ENCODE data around the gene NR6A1.

NR6A1 gene

GRCh38 chr9:124694414-124695279 lies 76.5 kb downstream of the NR6A1 start:
- Histone ChIP-seq H3K27ac (ENCODE audit: low read depth, low read length) (no peak overlapping the region), H3K4me1 (ENCODE audit: control insufficient read depth, low read depth, low read length) (peaks cover 5% of the 10 kb centered on the region)
- WGBS (ENCODE audit: extremely low coverage, insufficient coverage, low lambda C conversion rate), result no CpG with 5 or more reads among the region's 3 CpGs

GRCh38 chr9:124693403-124693802 lies 77.7 kb downstream of the NR6A1 start:
- Histone ChIP-seq H3K4me1 (ENCODE audit: control insufficient read depth, low read depth, low read length) (peaks cover 5% of the 10 kb centered on the region), H3K9ac (ENCODE audit: low read length) (no peak overlapping the region), H3K79me1 (ENCODE audit: low read length) (peaks cover 2% of the 10 kb centered on the region), H3K36me3 (ENCODE audit: control insufficient read depth, insufficient read depth, low read length) (no peaks in the 10 kb centered on the region), H2AK5ac (ENCODE audit: low read length) (no peak overlapping the region), H3K4me3 (ENCODE audit: low read length) (no peak overlapping the region), H3K27me3 (ENCODE audit: insufficient read depth, low read length, poor library complexity) (no peaks in the 10 kb centered on the region), H3K56ac (ENCODE audit: low read length) (no peak overlapping the region), H4K8ac (ENCODE audit: low read depth, low read length) (no peak overlapping the region), H2BK15ac (replicated peaks; ENCODE audit: low read depth) (no peak overlapping the region), H2BK5ac (ENCODE audit: low read length) (no peak overlapping the region), H3K4me2 (ENCODE audit: low read length) (no peak overlapping the region), H3K4ac (ENCODE audit: low read depth, low read length) (no peak overlapping the region), H2BK120ac (ENCODE audit: low read depth, low read length) (no peak overlapping the region), H3K79me2 (ENCODE audit: control insufficient read depth, insufficient read depth, low read length) (peaks cover 2% of the 10 kb centered on the region), H3K23ac (ENCODE audit: low read length) (no peak overlapping the region), H4K5ac (ENCODE audit: low read length) (no peak overlapping the region), H3K27ac (ENCODE audit: low read depth, low read length) (no peak overlapping the region), H3K18ac (ENCODE audit: low read length) (no peak overlapping the region)
- WGBS (ENCODE audit: extremely low coverage, insufficient coverage, low lambda C conversion rate), result no CpG with 5 or more reads among the region's 3 CpGs
- DNase-seq, result no peak

More at GRCh38 chr9:124694414-124695279, 76.5 kb downstream of the NR6A1 start:
- DNase-seq, result no peak
- no peaks in the 10 kb centered on the region for H3K27me3 ChIP-seq (ENCODE audit: insufficient read depth, low read length, poor library complexity)
- H3K36me3 ChIP-seq (ENCODE audit: control insufficient read depth, insufficient read depth, low read length), result no peaks in the 10 kb centered on the region
- H3K9ac ChIP-seq (ENCODE audit: low read length), result no peak overlapping the region
- H3K4ac ChIP-seq (ENCODE audit: low read depth, low read length), result no peak overlapping the region
- H3K56ac ChIP-seq (ENCODE audit: low read length), result no peak overlapping the region
- H2BK5ac ChIP-seq (ENCODE audit: low read length), result no peak overlapping the region
- H3K79me2 ChIP-seq (ENCODE audit: control insufficient read depth, insufficient read depth, low read length), result peaks cover 2% of the 10 kb centered on the region
- H4K8ac ChIP-seq (ENCODE audit: low read depth, low read length), result no peak overlapping the region
- H3K4me2 ChIP-seq (ENCODE audit: low read length), result no peak overlapping the region
- H3K79me1 ChIP-seq (ENCODE audit: low read length), result peaks cover 2% of the 10 kb centered on the region
- no peak overlapping the region for H4K5ac ChIP-seq (ENCODE audit: low read length)
- peak overlapping the region; percentile 60 for H3K18ac ChIP-seq (ENCODE audit: low read length)
- no peak overlapping the region for H2BK120ac ChIP-seq (ENCODE audit: low read depth, low read length)
- H2AK5ac ChIP-seq (ENCODE audit: low read length), result no peak overlapping the region
- H3K4me3 ChIP-seq (ENCODE audit: low read length), result no peak overlapping the region
- no peak overlapping the region for H3K23ac ChIP-seq (ENCODE audit: low read length)
- H2BK15ac ChIP-seq (replicated peaks; ENCODE audit: low read depth), result no peak overlapping the region

GRCh38 chr9:124688238-124688904 lies 82.7 kb downstream of the NR6A1 start:
- Histone ChIP-seq H3K79me2 (ENCODE audit: control insufficient read depth, insufficient read depth, low read length) (no peaks in the 10 kb centered on the region), H3K36me3 (ENCODE audit: control insufficient read depth, insufficient read depth, low read length) (no peaks in the 10 kb centered on the region), H4K8ac (ENCODE audit: low read depth, low read length) (no peak overlapping the region), H3K18ac (ENCODE audit: low read length) (no peak overlapping the region), H3K79me1 (ENCODE audit: low read length) (peaks cover 4% of the 10 kb centered on the region), H3K4me2 (ENCODE audit: low read length) (no peak overlapping the region), H3K27ac (ENCODE audit: low read depth, low read length) (no peak overlapping the region), H3K4me3 (ENCODE audit: low read length) (no peak overlapping the region), H2AK5ac (ENCODE audit: low read length) (no peak overlapping the region), H2BK5ac (ENCODE audit: low read length) (no peak overlapping the region), H4K5ac (ENCODE audit: low read length) (no peak overlapping the region), H2BK120ac (ENCODE audit: low read depth, low read length) (no peak overlapping the region), H3K4ac (ENCODE audit: low read depth, low read length) (no peak overlapping the region), H3K23ac (ENCODE audit: low read length) (no peak overlapping the region), H3K4me1 (ENCODE audit: control insufficient read depth, low read depth, low read length) (no peaks in the 10 kb centered on the region), H3K9ac (ENCODE audit: low read length) (no peak overlapping the region), H2BK15ac (replicated peaks; ENCODE audit: low read depth) (no peak overlapping the region), H3K56ac (ENCODE audit: low read length) (no peak overlapping the region), H3K27me3 (ENCODE audit: insufficient read depth, low read length, poor library complexity) (no peaks in the 10 kb centered on the region)
- WGBS (ENCODE audit: extremely low coverage, insufficient coverage, low lambda C conversion rate), result no CpG with 5 or more reads among the region's 6 CpGs
- no peak for DNase-seq

GRCh38 chr9:124686918-124687317 lies 84.2 kb downstream of the NR6A1 start:
- Histone ChIP-seq H2AK5ac (ENCODE audit: low read length) (no peak overlapping the region), H3K27me3 (ENCODE audit: insufficient read depth, low read length, poor library complexity) (no peaks in the 10 kb centered on the region), H3K79me2 (ENCODE audit: control insufficient read depth, insufficient read depth, low read length) (no peaks in the 10 kb centered on the region), H3K4me3 (ENCODE audit: low read length) (no peak overlapping the region), H2BK120ac (ENCODE audit: low read depth, low read length) (no peak overlapping the region), H3K56ac (ENCODE audit: low read length) (no peak overlapping the region), H3K4me2 (ENCODE audit: low read length) (no peak overlapping the region), H2BK5ac (ENCODE audit: low read length) (no peak overlapping the region), H3K4me1 (ENCODE audit: control insufficient read depth, low read depth, low read length) (no peaks in the 10 kb centered on the region), H3K4ac (ENCODE audit: low read depth, low read length) (no peak overlapping the region), H3K9ac (ENCODE audit: low read length) (no peak overlapping the region), H3K36me3 (ENCODE audit: control insufficient read depth, insufficient read depth, low read length) (no peaks in the 10 kb centered on the region), H4K8ac (ENCODE audit: low read depth, low read length) (no peak overlapping the region), H3K18ac (ENCODE audit: low read length) (no peak overlapping the region), H3K27ac (ENCODE audit: low read depth, low read length) (no peak overlapping the region), H4K5ac (ENCODE audit: low read length) (no peak overlapping the region), H3K23ac (ENCODE audit: low read length) (no peak overlapping the region), H3K79me1 (ENCODE audit: low read length) (peaks cover 2% of the 10 kb centered on the region), H2BK15ac (replicated peaks; ENCODE audit: low read depth) (no peak overlapping the region)
- no CpG with 5 or more reads among the region's 2 CpGs for WGBS (ENCODE audit: extremely low coverage, insufficient coverage, low lambda C conversion rate)
- DNase-seq, result no peak

- Histone ChIP-seq H2BK15ac (replicated peaks; ENCODE audit: low read depth) (no peak overlapping the region), H2BK5ac (ENCODE audit: low read length) (no peak overlapping the region), H3K18ac (ENCODE audit: low read length) (no peak overlapping the region), H3K23ac (ENCODE audit: low read length) (no peak overlapping the region), H3K4me1 (ENCODE audit: control insufficient read depth, low read depth, low read length) (no peaks in the 10 kb centered on the region), H3K9ac (ENCODE audit: low read length) (no peak overlapping the region), H3K4me3 (ENCODE audit: low read length) (no peak overlapping the region), H3K4ac (ENCODE audit: low read depth, low read length) (no peak overlapping the region), H2BK120ac (ENCODE audit: low read depth, low read length) (no peak overlapping the region), H3K56ac (ENCODE audit: low read length) (no peak overlapping the region), H3K79me1 (ENCODE audit: low read length) (peaks cover 2% of the 10 kb centered on the region), H3K36me3 (ENCODE audit: control insufficient read depth, insufficient read depth, low read length) (no peaks in the 10 kb centered on the region), H2AK5ac (ENCODE audit: low read length) (no peak overlapping the region), H4K5ac (ENCODE audit: low read length) (no peak overlapping the region), H4K8ac (ENCODE audit: low read depth, low read length) (no peak overlapping the region), H3K27me3 (ENCODE audit: insufficient read depth, low read length, poor library complexity) (no peaks in the 10 kb centered on the region), H3K27ac (ENCODE audit: low read depth, low read length) (no peak overlapping the region), H3K79me2 (ENCODE audit: control insufficient read depth, insufficient read depth, low read length) (no peaks in the 10 kb centered on the region), H3K4me2 (ENCODE audit: low read length) (no peak overlapping the region)
- no CpG with 5 or more reads among the region's 5 CpGs for WGBS (ENCODE audit: extremely low coverage, insufficient coverage, low lambda C conversion rate)
- no peak for DNase-seq
These were observed 85.9 kb downstream of the NR6A1 start for GRCh38 chr9:124685217-124685616.

Measured in mesendoderm (in vitro differentiated cells).